GM12801 (cell line): ENCODE measurements around the gene NACC2.

Source experiments
- CTCF ChIP-seq: IDR thresholded peaks from one replicate; pipeline ENCODE4 v1.5.1; 2011; ENCODE audit warnings: control low read depth; ENCODE audit not compliant: insufficient read length; ENCODE audit errors: extremely low read depth

NACC2 gene

GRCh38 chr9:136099542-136099941 lies 4.5 kb upstream of the NACC2 start:
- TF ChIP-seq CTCF, result no peak

- no peak for TF ChIP-seq CTCF
Measured at GRCh38 chr9:136098844-136099243, 3.8 kb upstream of the NACC2 start.

GRCh38 chr9:136098210-136098609 lies 3.1 kb upstream of the NACC2 start:
- TF ChIP-seq CTCF, result no peak

GRCh38 chr9:136096505-136097001 lies 1.5 kb upstream of the NACC2 start:
- no peak for TF ChIP-seq CTCF

- TF ChIP-seq CTCF, result no peak
Measured at GRCh38 chr9:136093995-136094881, 851 bp downstream of the NACC2 start.

- no peak for TF ChIP-seq CTCF
Measured at GRCh38 chr9:136093346-136093986, 1.6 kb downstream of the NACC2 start.

- TF ChIP-seq CTCF, result no peak
Measured at GRCh38 chr9:136092741-136093140, 2.3 kb downstream of the NACC2 start.
